BLaER1 treated with 17β-estradiol and CSF1 and Interleukin-3, amounts not matched to agents 10 nM and 100 nM (cell line): ENCODE results near the gene TCTN3.
"Not testable (repeated sequence)": the region's sequence is repeated elsewhere in the genome, so short reads cannot be mapped to it uniquely, and the experiment has no call there.

Source experiments
- H3K27ac ChIP-seq, 11 experiments: shearing (Covaris generic); formaldehyde crosslinking; 2 replicates each; pipeline ENCODE4 v1.8.1; 2022
- H3K27me3 ChIP-seq, 11 experiments: shearing (Covaris generic); formaldehyde crosslinking; 2 replicates each; pipeline ENCODE4 v1.8.1; 2022
- H3K36me3 ChIP-seq, 11 experiments: shearing (Covaris generic); formaldehyde crosslinking; 2 replicates each; pipeline ENCODE4 v1.8.1; 2022
- H3K4me1 ChIP-seq, 10 experiments: shearing (Covaris generic); formaldehyde crosslinking; 2 replicates each; pipeline ENCODE4 v1.8.1; 2022
- H3K4me2 ChIP-seq, 11 experiments: shearing (Covaris generic); formaldehyde crosslinking; 2 replicates each; pipeline ENCODE4 v1.8.1; 2022
- H3K4me3 ChIP-seq, 10 experiments: shearing (Covaris generic); formaldehyde crosslinking; 2 replicates each; pipeline ENCODE4 v1.8.1; 2022
- H3K9ac ChIP-seq, 11 experiments: shearing (Covaris generic); formaldehyde crosslinking; 2 replicates each; pipeline ENCODE4 v1.8.1; 2022
- H3K9me3 ChIP-seq, 11 experiments: shearing (Covaris generic); formaldehyde crosslinking; replicated peaks in 1 of 11; 2 replicates each; pipeline ENCODE4 v1.8.1; 2022
- H4K20me1 ChIP-seq, 11 experiments: shearing (Covaris generic); formaldehyde crosslinking; 2 replicates each; pipeline ENCODE4 v1.8.1; 2022
- Cebpa-rat ChIP-seq, 11 experiments: shearing (Covaris generic); IDR thresholded peaks; 2 replicates each; pipeline ENCODE4 v1.8.1; 2022

Gene TCTN3, protein sequence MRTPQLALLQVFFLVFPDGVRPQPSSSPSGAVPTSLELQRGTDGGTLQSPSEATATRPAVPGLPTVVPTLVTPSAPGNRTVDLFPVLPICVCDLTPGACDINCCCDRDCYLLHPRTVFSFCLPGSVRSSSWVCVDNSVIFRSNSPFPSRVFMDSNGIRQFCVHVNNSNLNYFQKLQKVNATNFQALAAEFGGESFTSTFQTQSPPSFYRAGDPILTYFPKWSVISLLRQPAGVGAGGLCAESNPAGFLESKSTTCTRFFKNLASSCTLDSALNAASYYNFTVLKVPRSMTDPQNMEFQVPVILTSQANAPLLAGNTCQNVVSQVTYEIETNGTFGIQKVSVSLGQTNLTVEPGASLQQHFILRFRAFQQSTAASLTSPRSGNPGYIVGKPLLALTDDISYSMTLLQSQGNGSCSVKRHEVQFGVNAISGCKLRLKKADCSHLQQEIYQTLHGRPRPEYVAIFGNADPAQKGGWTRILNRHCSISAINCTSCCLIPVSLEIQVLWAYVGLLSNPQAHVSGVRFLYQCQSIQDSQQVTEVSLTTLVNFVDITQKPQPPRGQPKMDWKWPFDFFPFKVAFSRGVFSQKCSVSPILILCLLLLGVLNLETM

GRCh38 chr10:95693668-95694534 lies at the start of gene TCTN3:
Gene TCTN3 (minus strand): TSS chr10:95693927. CDS start chr10:95693899, 28 bp downstream.
- Histone ChIP-seq H3K9me3 (peaks cover 0 to 11% (median 9%) of the 10 kb centered on the region in 11 experiments; a peak in 17 of 22 replicates), H3K27ac (peak within 1 kb of the TSS; percentile 55 to 78 (median 73); a peak in 21 of 22 replicates), H3K27me3 (no peaks in the 10 kb centered on the region), H3K4me1 (peaks cover 17 to 61% (median 33%) of the 10 kb centered on the region in 10 experiments), H3K36me3 (peaks cover 22 to 37% (median 33%) of the 10 kb centered on the region in 11 experiments; a peak in 20 of 22 replicates), H3K9ac (peak within 1 kb of the TSS; percentile 79 to 91 (median 85)), H4K20me1 (peaks cover 0 to 43% (median 0%) of the 10 kb centered on the region in 11 experiments; a peak in 7 of 22 replicates), H3K4me3 (peak within 1 kb of the TSS; percentile 83 to 98 (median 90)), H3K4me2 (peak within 1 kb of the TSS; percentile 88 to 99 (median 96))
- TF ChIP-seq Cebpa-rat (IDR thresholded peaks at IDR 0.05): no peak

- H3K4me2 ChIP-seq: peak overlapping the region in 3 of 11 experiments; percentile 60 to 68 (median 65); a peak in 5 of 22 replicates
These were observed 49.3 kb upstream of the TCTN3 start for GRCh38 chr10:95742962-95743535.

DNA sequence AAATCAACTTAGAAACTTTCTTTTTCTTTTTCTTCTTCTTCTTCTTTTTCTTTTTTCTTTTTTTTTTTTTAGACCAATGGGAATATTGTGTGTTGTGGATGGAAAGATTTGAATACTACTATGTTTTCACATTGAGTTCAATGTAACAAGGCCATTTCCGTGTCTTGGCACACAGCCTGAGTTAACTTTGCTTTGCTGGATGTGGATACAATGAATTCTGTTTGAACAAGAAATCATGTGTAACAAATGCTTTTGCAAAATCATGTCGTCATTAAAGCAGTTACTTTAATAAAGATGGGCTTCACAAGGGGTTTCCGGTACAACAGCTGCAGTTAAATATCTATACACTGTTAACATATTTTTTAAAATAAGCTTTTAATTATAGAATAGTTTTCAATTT lies 48.8 kb upstream of the TCTN3 start:
- H3K4me3 ChIP-seq: no peak overlapping the region
- peaks cover 7 to 50% (median 22%) of the 10 kb centered on the region in 11 experiments; a peak in 21 of 22 replicates for H3K9me3 ChIP-seq
- peak overlapping the region; percentile 28 to 77 (median 68); a peak in 18 of 22 replicates for H3K27ac ChIP-seq
- peak overlapping the region in 3 of 11 experiments; percentile 44 to 55 (median 50); a peak in 6 of 22 replicates for H3K9ac ChIP-seq
- H3K4me2 ChIP-seq: peak overlapping the region; percentile 39 to 71 (median 52); a peak in 21 of 22 replicates
- no peaks in the 10 kb centered on the region for H3K27me3 ChIP-seq
- no peak for TF ChIP-seq Cebpa-rat (IDR thresholded peaks at IDR 0.05)
- H3K36me3 ChIP-seq: no peaks in the 10 kb centered on the region
- H4K20me1 ChIP-seq: no peaks in the 10 kb centered on the region
- peaks cover 13 to 31% (median 22%) of the 10 kb centered on the region in 10 experiments for H3K4me1 ChIP-seq

More at GRCh38 chr10:95742962-95743535, 49.3 kb upstream of the TCTN3 start:
- peaks cover 13 to 31% (median 24%) of the 10 kb centered on the region in 10 experiments for H3K4me1 ChIP-seq
- H3K9me3 ChIP-seq: peaks cover 7 to 55% (median 25%) of the 10 kb centered on the region in 11 experiments; a peak in 21 of 22 replicates
- no peaks in the 10 kb centered on the region for H4K20me1 ChIP-seq
- no peaks in the 10 kb centered on the region for H3K36me3 ChIP-seq
- TF ChIP-seq Cebpa-rat (IDR thresholded peaks at IDR 0.05): no peak
- H3K27ac ChIP-seq: peak overlapping the region in 2 of 11 experiments; percentile 40 to 68; a peak in 1 of 22 replicates
- no peak overlapping the region for H3K9ac ChIP-seq
- H3K27me3 ChIP-seq: no peaks in the 10 kb centered on the region
- H3K4me3 ChIP-seq: no peak overlapping the region

DNA sequence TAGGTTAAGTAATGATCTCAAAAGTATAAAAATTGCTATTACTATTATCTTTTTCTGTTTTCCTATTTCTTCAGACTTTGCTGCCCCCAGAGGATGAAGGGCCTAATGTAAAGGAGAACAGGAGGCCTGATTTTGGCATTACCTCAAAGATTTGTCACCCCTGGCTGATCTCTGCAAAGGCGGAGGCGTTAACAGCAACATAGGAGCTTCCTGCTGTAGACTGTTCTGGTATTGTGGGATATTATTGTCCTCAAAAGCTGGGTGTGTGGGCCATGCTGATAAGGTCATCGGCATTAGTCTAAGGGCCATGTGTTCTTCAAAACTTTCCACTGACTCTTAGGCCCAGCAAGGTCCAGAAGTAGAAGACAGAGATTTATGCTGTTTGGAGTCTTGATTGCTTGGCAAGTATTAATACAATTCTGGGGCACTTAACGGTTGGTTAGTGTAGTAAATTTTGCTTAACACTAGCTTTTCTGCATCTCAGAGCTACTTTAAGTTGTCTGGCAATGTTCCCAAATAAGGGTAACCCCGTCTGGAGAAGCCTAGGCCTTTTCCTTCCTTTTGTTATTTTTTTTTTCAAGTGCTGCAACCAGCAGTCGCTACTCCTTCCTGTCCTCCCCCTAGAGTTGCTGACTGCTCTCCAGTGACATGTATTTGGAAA lies 48.2 kb upstream of the TCTN3 start:
- Histone ChIP-seq H3K4me1 (peaks cover 13 to 31% (median 21%) of the 10 kb centered on the region in 10 experiments), H3K36me3 (no peaks in the 10 kb centered on the region), H3K27ac (peak overlapping the region; percentile 28 to 77 (median 68); a peak in 21 of 22 replicates), H3K9me3 (peaks cover 7 to 44% (median 22%) of the 10 kb centered on the region in 11 experiments; a peak in 21 of 22 replicates), H3K4me3 (no peak overlapping the region), H4K20me1 (no peaks in the 10 kb centered on the region), H3K9ac (peak overlapping the region in 8 of 11 experiments; percentile 11 to 55 (median 47); a peak in 11 of 22 replicates), H3K27me3 (no peaks in the 10 kb centered on the region), H3K4me2 (peak overlapping the region; percentile 39 to 71 (median 52))
- TF ChIP-seq Cebpa-rat (IDR thresholded peaks at IDR 0.05): no peak

- TF ChIP-seq Cebpa-rat (IDR thresholded peaks at IDR 0.05): no peak
- no peak overlapping the region for H3K9ac ChIP-seq
- no peaks in the 10 kb centered on the region for H3K27me3 ChIP-seq
- no peak overlapping the region for H3K4me3 ChIP-seq
- no peak overlapping the region for H3K4me2 ChIP-seq
- H3K9me3 ChIP-seq: peaks cover 20 to 39% (median 25%) of the 10 kb centered on the region in 11 experiments
- no peaks in the 10 kb centered on the region for H3K36me3 ChIP-seq
- no peaks in the 10 kb centered on the region for H4K20me1 ChIP-seq
- peaks cover 13 to 25% (median 15%) of the 10 kb centered on the region in 10 experiments for H3K4me1 ChIP-seq
- no peak overlapping the region for H3K27ac ChIP-seq
These were observed 45.3 kb upstream of the TCTN3 start for GRCh38 chr10:95739056-95739455.

DNA sequence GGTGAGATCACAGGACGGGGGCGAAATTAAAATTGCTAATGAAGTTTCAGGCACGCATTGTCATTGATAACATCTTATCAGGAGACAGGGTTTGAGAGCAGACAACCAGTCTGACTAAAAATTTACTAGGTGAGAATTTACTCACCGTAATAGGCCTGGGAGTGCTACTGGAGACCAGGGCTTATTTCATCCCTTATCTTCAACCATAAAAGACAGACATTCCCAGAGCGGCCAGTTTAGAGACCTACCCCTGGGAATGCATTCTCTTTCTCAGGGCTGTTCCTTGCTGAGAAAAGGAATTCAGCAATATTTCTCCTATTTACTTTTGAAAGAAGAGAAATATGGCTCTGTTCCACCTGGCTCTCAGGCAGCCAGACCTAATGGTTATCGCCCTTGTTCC lies 39.2 kb upstream of the TCTN3 start:
- not testable (repeated sequence) for H3K27ac ChIP-seq, H3K4me2 ChIP-seq, H3K4me3 ChIP-seq, H3K27me3 ChIP-seq, H3K9ac ChIP-seq, H4K20me1 ChIP-seq, H3K36me3 ChIP-seq
- Histone ChIP-seq H3K9me3 (peaks cover 42 to 57% (median 50%) of the 10 kb centered on the region in 11 experiments), H3K4me1 (peaks cover 0 to 34% (median 2%) of the 10 kb centered on the region in 10 experiments; a peak in 9 of 20 replicates)

- H3K36me3 ChIP-seq: peaks cover 0 to 5% (median 0%) of the 10 kb centered on the region in 11 experiments; a peak in 1 of 22 replicates
- H4K20me1 ChIP-seq: no peaks in the 10 kb centered on the region
- H3K4me2 ChIP-seq: peak overlapping the region in 4 of 11 experiments; percentile 39 to 90 (median 82); a peak in 8 of 22 replicates
- peaks cover 38 to 47% (median 44%) of the 10 kb centered on the region in 11 experiments for H3K9me3 ChIP-seq
- peak overlapping the region in 3 of 11 experiments; percentile 36 to 65 (median 47); a peak in 5 of 22 replicates for H3K27ac ChIP-seq
- peaks cover 0 to 34% (median 2%) of the 10 kb centered on the region in 10 experiments; a peak in 9 of 20 replicates for H3K4me1 ChIP-seq
- H3K4me3 ChIP-seq: no peak overlapping the region
- H3K9ac ChIP-seq: peak overlapping the region in 1 of 11 experiments; percentile 22; a peak in 1 of 22 replicates
- TF ChIP-seq Cebpa-rat (IDR thresholded peaks at IDR 0.05): no peak
- H3K27me3 ChIP-seq: no peaks in the 10 kb centered on the region
These were observed 36.5 kb upstream of the TCTN3 start for GRCh38 chr10:95730233-95730632.
